Measurements from ENCODE around the gene AGBL3.

The AGBL3 gene

GRCh38 chr7:135094472-135095237, 108.3 kb downstream of the AGBL3 start:
- TF ChIP-seq BHLHE40 (IDR thresholded peaks at IDR 0.05; ENCODE audit: borderline replicate concordance), result no peak
- TF ChIP-seq ZNF384 (IDR thresholded peaks at IDR 0.05), result no peak
- TF ChIP-seq NFRKB (IDR thresholded peaks at IDR 0.05), result no peak
- CTCF ChIA-PET, result no interaction called here
- POLR2A ChIA-PET, result no interaction called here
- DNase-seq (ENCODE audit: extremely low spot score), result no peak

GRCh38 chr7:135095450-135095849, 109.1 kb downstream of the AGBL3 start:
- TF ChIP-seq FOXA1 (IDR thresholded peaks at IDR 0.05), result no peak
- TF ChIP-seq FOXK2 (IDR thresholded peaks at IDR 0.05), result no peak
- no peak for TF ChIP-seq L3MBTL2 (conservative IDR thresholded peaks at IDR 0.05)
- TF ChIP-seq ARNT (IDR thresholded peaks at IDR 0.05), result no peak
- no peak for TF ChIP-seq PKNOX1 (IDR thresholded peaks at IDR 0.05)
- no peak for TF ChIP-seq TARDBP (IDR thresholded peaks at IDR 0.05)
- no peak for TF ChIP-seq LEF1 (IDR thresholded peaks at IDR 0.05; ENCODE audit: borderline replicate concordance)
- TF ChIP-seq BHLHE40 (IDR thresholded peaks at IDR 0.05; ENCODE audit: borderline replicate concordance), result no peak
- no peak for TF ChIP-seq ELF4 (IDR thresholded peaks at IDR 0.05)
- CTCF ChIA-PET, result no interaction called here
- POLR2A ChIA-PET, result no interaction called here
- DNase-seq (ENCODE audit: extremely low spot score), result no peak

- TF ChIP-seq NFRKB (IDR thresholded peaks at IDR 0.05) (no peak), FOXM1 (IDR thresholded peaks at IDR 0.05; ENCODE audit: borderline replicate concordance) (no peak), TARDBP (IDR thresholded peaks at IDR 0.05) (no peak), BHLHE40 (IDR thresholded peaks at IDR 0.05; ENCODE audit: borderline replicate concordance) (no peak), HDGF (IDR thresholded peaks at IDR 0.05; ENCODE audit: borderline replicate concordance) (no peak), CTBP1 (IDR thresholded peaks at IDR 0.05; ENCODE audit: borderline replicate concordance) (no peak), FOXA1 (IDR thresholded peaks at IDR 0.05) (no peak), SUZ12 (IDR thresholded peaks at IDR 0.05) (no peak), ARNT (IDR thresholded peaks at IDR 0.05) (no peak), ZNF384 (IDR thresholded peaks at IDR 0.05) (no peak), L3MBTL2 (conservative IDR thresholded peaks at IDR 0.05) (no peak), PKNOX1 (IDR thresholded peaks at IDR 0.05) (no peak), FOXK2 (IDR thresholded peaks at IDR 0.05) (no peak), ELF4 (IDR thresholded peaks at IDR 0.05) (no peak), SP1 (IDR thresholded peaks at IDR 0.05) (no peak), LEF1 (IDR thresholded peaks at IDR 0.05; ENCODE audit: borderline replicate concordance) (no peak)
- no peak for DNase-seq (ENCODE audit: extremely low spot score)
- CTCF ChIA-PET, result no interaction called here
- POLR2A ChIA-PET, result no interaction called here
These were observed 112.1 kb downstream of the AGBL3 start for GRCh38 chr7:135098391-135098790.

GRCh38 chr7:135100856-135101255, 114.5 kb downstream of the AGBL3 start:
- no peak for DNase-seq (ENCODE audit: extremely low spot score)
- ChIA-PET CTCF (no interaction called here), POLR2A (no interaction called here)
- TF ChIP-seq CTBP1 (IDR thresholded peaks at IDR 0.05; ENCODE audit: borderline replicate concordance) (no peak), L3MBTL2 (conservative IDR thresholded peaks at IDR 0.05) (no peak), PKNOX1 (IDR thresholded peaks at IDR 0.05) (no peak), SUZ12 (IDR thresholded peaks at IDR 0.05) (no peak), FOXK2 (IDR thresholded peaks at IDR 0.05) (no peak), BHLHE40 (IDR thresholded peaks at IDR 0.05; ENCODE audit: borderline replicate concordance) (no peak), ZNF384 (IDR thresholded peaks at IDR 0.05) (no peak), FOXM1 (IDR thresholded peaks at IDR 0.05; ENCODE audit: borderline replicate concordance) (no peak), SP1 (IDR thresholded peaks at IDR 0.05) (no peak), HDGF (IDR thresholded peaks at IDR 0.05; ENCODE audit: borderline replicate concordance) (no peak), ARNT (IDR thresholded peaks at IDR 0.05) (no peak), TARDBP (IDR thresholded peaks at IDR 0.05) (no peak), ELF4 (IDR thresholded peaks at IDR 0.05) (no peak), FOXA1 (IDR thresholded peaks at IDR 0.05) (no peak), NFRKB (IDR thresholded peaks at IDR 0.05) (no peak)

- ChIA-PET POLR2A (no interaction called here), CTCF (no interaction called here)
- TF ChIP-seq BHLHE40 (IDR thresholded peaks at IDR 0.05; ENCODE audit: borderline replicate concordance) (no peak), SUZ12 (IDR thresholded peaks at IDR 0.05) (no peak), FOXA1 (IDR thresholded peaks at IDR 0.05) (no peak)
- no peak for DNase-seq (ENCODE audit: extremely low spot score)
These were observed 116.1 kb downstream of the AGBL3 start for GRCh38 chr7:135102372-135102771.

- DNase-seq (ENCODE audit: extremely low spot score), result no peak
- TF ChIP-seq HDGF (IDR thresholded peaks at IDR 0.05; ENCODE audit: borderline replicate concordance) (no peak), NFRKB (IDR thresholded peaks at IDR 0.05) (no peak)
- ChIA-PET POLR2A (interaction anchor here (0.7 kb wide), 1 partner anchor 793 kb away, joined by 3 read pairs; the partner anchor contains the start of gene SLC35B4), CTCF (no interaction called here)
These were observed 123.3 kb downstream of the AGBL3 start for GRCh38 chr7:135109562-135109961.

- DNase-seq (ENCODE audit: extremely low spot score), result no peak
- ChIA-PET CTCF (no interaction called here), POLR2A (interaction anchor here (0.7 kb wide), 1 partner anchor 793 kb away, joined by 3 read pairs; the partner anchor contains the start of gene SLC35B4)
- no peak for TF ChIP-seq FOXA1 (IDR thresholded peaks at IDR 0.05)
- TF ChIP-seq PKNOX1 (IDR thresholded peaks at IDR 0.05), result no peak
- TF ChIP-seq HDGF (IDR thresholded peaks at IDR 0.05; ENCODE audit: borderline replicate concordance), result no peak
- TF ChIP-seq FOXM1 (IDR thresholded peaks at IDR 0.05; ENCODE audit: borderline replicate concordance), result no peak
- no peak for TF ChIP-seq SP1 (IDR thresholded peaks at IDR 0.05)
- no peak for TF ChIP-seq CTBP1 (IDR thresholded peaks at IDR 0.05; ENCODE audit: borderline replicate concordance)
- TF ChIP-seq L3MBTL2 (conservative IDR thresholded peaks at IDR 0.05), result no peak
- no peak for TF ChIP-seq NFRKB (IDR thresholded peaks at IDR 0.05)
- no peak for TF ChIP-seq ARNT (IDR thresholded peaks at IDR 0.05)
- no peak for TF ChIP-seq TARDBP (IDR thresholded peaks at IDR 0.05)
- no peak for TF ChIP-seq LEF1 (IDR thresholded peaks at IDR 0.05; ENCODE audit: borderline replicate concordance)
- no peak for TF ChIP-seq ELF4 (IDR thresholded peaks at IDR 0.05)
- TF ChIP-seq SUZ12 (IDR thresholded peaks at IDR 0.05), result no peak
These were observed 123.7 kb downstream of the AGBL3 start for GRCh38 chr7:135109976-135110375.

Measured in HEK293T (cell line).